Measurements from ENCODE around the gene NCKAP1.
A peak's percentile ranks its signal among the peaks of the same experiment; 100 is the strongest.
"Not testable (repeated sequence)": the region's sequence is repeated elsewhere in the genome, so short reads cannot be mapped to it uniquely, and the experiment has no call there.

Gene NCKAP1

GRCh38 chr2:183037553-183038340, 510 bp downstream of the NCKAP1 start:
- no peak for FAIRE-seq

GRCh38 chr2:183037074-183037552, 1.1 kb downstream of the NCKAP1 start:
- peak; percentile 41 for FAIRE-seq

- no peak for FAIRE-seq
Observed at GRCh38 chr2:183035954-183036669, 2.1 kb downstream of the NCKAP1 start.

- FAIRE-seq = peak; percentile 40
Observed at GRCh38 chr2:183035298-183035953, 2.8 kb downstream of the NCKAP1 start.

GRCh38 chr2:183034806-183035205, 3.5 kb downstream of the NCKAP1 start:
- FAIRE-seq = no peak

- no peak for FAIRE-seq
Observed at GRCh38 chr2:183033951-183034350, 4.3 kb downstream of the NCKAP1 start.

GRCh38 chr2:183031911-183032794, 6.1 kb downstream of the NCKAP1 start:
- no peak for FAIRE-seq

GRCh38 chr2:183029219-183029618, 9.0 kb downstream of the NCKAP1 start:
- FAIRE-seq = no peak

GRCh38 chr2:183028108-183028507, 10.1 kb downstream of the NCKAP1 start:
- peak; percentile 41 for FAIRE-seq

GRCh38 chr2:183027443-183027842, 10.8 kb downstream of the NCKAP1 start:
- FAIRE-seq = no peak

GRCh38 chr2:183026424-183026823, 11.8 kb downstream of the NCKAP1 start:
- no peak for FAIRE-seq

GRCh38 chr2:183025993-183026392, 12.3 kb downstream of the NCKAP1 start:
- no peak for FAIRE-seq

GRCh38 chr2:183024339-183025095, 13.7 kb downstream of the NCKAP1 start:
- no peak for FAIRE-seq

- no peak for FAIRE-seq
Observed at GRCh38 chr2:183022711-183023110, 15.5 kb downstream of the NCKAP1 start.

GRCh38 chr2:183021613-183022012, 16.6 kb downstream of the NCKAP1 start:
- no peak for FAIRE-seq

GRCh38 chr2:183019718-183020442, 18.4 kb downstream of the NCKAP1 start:
- FAIRE-seq = no peak

GRCh38 chr2:183017845-183018244, 20.4 kb downstream of the NCKAP1 start:
- FAIRE-seq = not testable (repeated sequence)

GRCh38 chr2:183014005-183014404, 24.3 kb downstream of the NCKAP1 start:
- no peak for FAIRE-seq

GRCh38 chr2:183011743-183012142, 26.5 kb downstream of the NCKAP1 start:
- FAIRE-seq = no peak

- FAIRE-seq = no peak
Observed at GRCh38 chr2:183010112-183010511, 28.1 kb downstream of the NCKAP1 start.
